Stimulated activated CD4-positive, alpha-beta T cell treated with anti-CD3 and anti-CD28 coated beads, Interleukin-4, amount 100 ng/mL, for 1 hour (primary cell): ENCODE data around the gene ESRRG.
"Not testable (repeated sequence)": the region's sequence is repeated elsewhere in the genome, so short reads cannot be mapped to it uniquely, and the experiment has no call there.

Source experiments
- DNase-seq: peaks from one replicate; pipeline ENCODE4 v3.0.0-alpha.2; 2020

ESRRG gene

GRCh38 chr1:216560527-216560926 lies 162.7 kb downstream of the ESRRG start:
- no peak for DNase-seq

- no peak for DNase-seq
These were observed 163.9 kb downstream of the ESRRG start for GRCh38 chr1:216559359-216559758.

- no peak for DNase-seq
These were observed 167.6 kb downstream of the ESRRG start for GRCh38 chr1:216555653-216556052.

GRCh38 chr1:216554934-216555333 lies 168.3 kb downstream of the ESRRG start:
- DNase-seq = no peak

- DNase-seq = no peak
These were observed 169.5 kb downstream of the ESRRG start for GRCh38 chr1:216553766-216554165.

- DNase-seq = no peak
These were observed 170.2 kb downstream of the ESRRG start for GRCh38 chr1:216553040-216553439.

GRCh38 chr1:216549796-216550195 lies 173.4 kb downstream of the ESRRG start:
- no peak for DNase-seq

- no peak for DNase-seq
These were observed 180.5 kb downstream of the ESRRG start for GRCh38 chr1:216542741-216543140.

- no peak for DNase-seq
These were observed 181.0 kb downstream of the ESRRG start for GRCh38 chr1:216542263-216542662.

GRCh38 chr1:216535751-216536150 lies 187.5 kb downstream of the ESRRG start:
- DNase-seq = no peak

- DNase-seq = no peak
These were observed 188.2 kb downstream of the ESRRG start for GRCh38 chr1:216535059-216535458.

- DNase-seq = no peak
These were observed 189.5 kb downstream of the ESRRG start for GRCh38 chr1:216533776-216534175.

- no peak for DNase-seq
These were observed 190.9 kb downstream of the ESRRG start for GRCh38 chr1:216532251-216532798.

GRCh38 chr1:216531263-216532239 lies 191.7 kb downstream of the ESRRG start:
- no peak for DNase-seq

GRCh38 chr1:216529851-216530250 lies 193.4 kb downstream of the ESRRG start:
- not testable (repeated sequence) for DNase-seq

GRCh38 chr1:216528816-216529215 lies 194.4 kb downstream of the ESRRG start:
- DNase-seq = no peak

GRCh38 chr1:216523449-216524190 lies 199.6 kb downstream of the ESRRG start:
- DNase-seq = no peak

GRCh38 chr1:216523043-216523442 lies 200.2 kb downstream of the ESRRG start:
- DNase-seq = no peak

GRCh38 chr1:216521477-216521876 lies 201.8 kb downstream of the ESRRG start:
- no peak for DNase-seq

GRCh38 chr1:216518844-216519627 lies 204.2 kb downstream of the ESRRG start:
- DNase-seq = no peak

GRCh38 chr1:216502528-216503162 lies 220.6 kb downstream of the ESRRG start:
- DNase-seq = no peak

GRCh38 chr1:216500273-216500967 lies 222.8 kb downstream of the ESRRG start:
- no peak for DNase-seq
